ELR (cell line): Measurements from ENCODE around the gene NTPCR.
"Not testable (repeated sequence)": the region's sequence is repeated elsewhere in the genome, so short reads cannot be mapped to it uniquely, and the experiment has no call there.

Experiments used
- DNase-seq: peaks from one replicate; pipeline ENCODE4 v3.0.0-alpha.2; 2015; ENCODE audit warnings: low read depth

NTPCR gene

DNA sequence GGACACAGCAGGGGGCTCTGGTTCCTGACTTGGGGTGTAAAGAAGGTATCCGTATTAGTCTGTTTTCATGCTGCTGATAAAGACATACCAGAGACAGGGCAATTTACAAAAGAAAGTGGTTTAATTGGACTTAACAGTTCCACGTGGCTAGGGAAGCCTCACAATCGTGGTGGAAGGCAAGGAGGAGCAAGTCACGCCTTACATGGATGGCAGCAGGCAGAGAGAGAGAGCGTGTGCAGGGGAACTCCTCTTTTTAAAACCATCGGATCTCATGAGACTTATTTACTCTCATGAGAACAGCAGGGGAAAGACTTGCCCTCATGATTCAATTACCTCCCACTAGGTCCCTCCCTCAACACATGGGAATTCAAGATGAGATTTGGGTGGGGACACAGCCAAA is 23.2 kb upstream of the NTPCR start:
- DNase-seq: not testable (repeated sequence)

DNA sequence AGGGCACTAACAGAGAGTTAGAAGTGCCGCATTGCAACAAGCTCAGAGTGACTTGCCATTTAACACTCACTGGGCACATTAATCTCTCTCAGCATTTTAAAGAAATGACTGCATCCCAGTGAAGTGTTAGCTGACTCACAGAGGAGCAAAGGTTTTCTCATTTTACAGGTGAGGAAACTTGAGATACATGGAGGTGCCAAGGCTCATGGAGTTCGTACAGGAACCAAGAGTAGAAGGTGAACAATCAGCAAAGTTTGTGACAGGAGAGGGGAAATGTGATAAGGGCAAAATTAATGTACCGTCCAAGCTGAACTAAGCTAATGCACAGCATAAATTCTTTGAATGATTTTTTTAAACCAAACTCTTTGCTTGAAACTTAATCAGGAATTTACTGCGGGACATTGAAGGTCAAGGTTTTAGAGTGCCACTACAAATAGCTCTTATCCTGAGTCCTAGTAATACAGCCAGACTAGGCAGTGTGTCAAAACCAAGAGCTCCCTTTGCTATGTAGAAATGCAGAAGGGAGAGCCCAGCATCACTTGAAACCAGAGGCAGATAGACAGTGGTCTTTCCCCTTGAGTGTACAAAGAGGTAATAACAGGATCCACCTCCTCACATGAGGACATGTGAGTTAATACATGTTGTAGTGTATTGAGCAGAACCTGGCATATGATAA is 22.4 kb upstream of the NTPCR start:
- no peak for DNase-seq

DNA sequence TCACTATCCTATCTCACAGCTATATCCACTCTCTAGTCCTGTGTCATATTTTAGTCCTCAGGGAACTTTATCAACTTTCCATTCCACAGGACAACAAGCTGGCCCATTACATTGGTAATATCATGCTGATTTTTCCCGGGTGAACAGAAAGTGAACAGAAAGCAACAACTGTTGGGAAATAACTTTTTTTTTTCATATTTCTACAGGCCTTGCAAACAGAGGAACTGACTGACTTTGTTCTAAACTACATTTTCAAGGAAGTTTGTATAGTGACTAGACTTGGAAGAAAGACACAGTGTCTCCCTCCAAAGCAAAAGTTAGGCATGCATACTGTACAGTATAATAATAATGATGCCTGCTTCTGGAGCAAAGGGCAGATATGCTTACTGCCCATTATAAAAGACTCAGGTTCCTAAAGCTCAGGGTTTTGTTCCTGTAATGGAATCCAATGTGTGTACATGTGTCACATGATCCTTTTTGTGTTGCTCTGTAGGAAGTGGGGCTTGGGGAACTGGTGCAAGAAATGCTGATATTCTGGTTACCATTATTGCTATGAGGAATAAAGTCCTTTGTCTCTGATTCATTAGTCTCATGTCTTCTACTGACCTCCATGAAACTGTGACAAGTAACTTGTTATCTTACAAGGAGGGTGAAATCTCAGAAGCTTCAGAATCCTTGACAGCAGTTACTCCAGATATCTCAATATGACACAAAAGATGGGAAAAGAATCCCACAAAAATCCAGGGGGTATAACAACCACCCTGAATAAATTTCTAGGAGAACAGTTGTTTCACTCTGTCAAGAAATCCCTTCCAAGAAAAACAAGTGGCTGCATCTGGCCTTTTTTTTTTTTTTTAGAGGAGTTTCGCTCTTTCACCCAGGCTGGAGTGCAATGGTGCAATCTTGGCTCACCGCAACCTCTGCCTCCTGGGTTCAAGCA is 17.7 kb upstream of the NTPCR start:
- DNase-seq: no peak

DNA sequence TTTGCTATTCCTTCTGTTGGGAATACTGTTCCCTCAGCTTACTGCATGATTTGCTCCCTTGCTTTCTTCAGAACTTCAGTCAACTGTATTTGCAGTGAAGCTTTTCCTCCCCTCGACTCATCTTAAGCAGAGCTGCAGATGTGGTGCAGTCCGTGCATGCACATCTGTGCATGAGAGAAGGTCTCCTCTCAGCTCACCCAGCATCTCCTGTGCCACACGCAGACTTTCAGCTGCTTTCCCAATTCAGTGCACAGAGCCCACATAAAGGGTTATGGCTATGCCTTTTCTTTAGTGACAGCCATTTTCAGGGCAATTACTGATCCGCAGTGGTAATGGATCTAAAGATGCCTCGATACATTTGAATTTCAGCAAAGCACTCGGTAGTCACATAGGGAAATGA is 13.5 kb upstream of the NTPCR start:
- DNase-seq: no peak

DNA sequence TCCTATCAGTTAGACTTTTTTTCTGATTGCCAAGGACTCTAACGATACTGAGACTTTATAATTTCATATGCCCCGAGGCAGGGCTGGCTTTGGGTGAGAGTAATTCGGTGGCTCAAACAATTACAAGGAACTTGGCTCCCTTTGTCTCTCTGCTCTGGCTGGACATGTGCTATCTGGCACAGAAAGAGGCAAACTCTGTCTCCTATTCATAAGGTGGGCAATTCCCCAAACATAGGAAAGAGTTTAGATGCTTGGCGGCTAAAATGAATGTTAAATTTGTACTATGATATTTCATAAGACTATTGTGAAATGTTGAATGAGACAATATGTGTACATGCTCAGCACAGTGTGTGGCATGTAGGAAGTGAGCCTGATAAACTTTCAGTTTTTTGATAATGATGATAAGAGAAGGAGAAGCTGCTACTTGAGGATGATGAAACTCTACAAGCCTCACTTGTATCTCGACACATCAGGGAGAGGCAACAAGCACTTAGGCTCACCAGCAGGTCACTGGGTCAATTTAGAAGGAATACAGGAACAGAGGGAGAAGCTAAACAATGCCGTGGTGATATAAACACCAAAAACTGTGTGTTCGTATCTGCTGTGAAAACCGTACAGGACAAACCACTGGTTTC is 12.6 kb upstream of the NTPCR start:
- no peak for DNase-seq

DNA sequence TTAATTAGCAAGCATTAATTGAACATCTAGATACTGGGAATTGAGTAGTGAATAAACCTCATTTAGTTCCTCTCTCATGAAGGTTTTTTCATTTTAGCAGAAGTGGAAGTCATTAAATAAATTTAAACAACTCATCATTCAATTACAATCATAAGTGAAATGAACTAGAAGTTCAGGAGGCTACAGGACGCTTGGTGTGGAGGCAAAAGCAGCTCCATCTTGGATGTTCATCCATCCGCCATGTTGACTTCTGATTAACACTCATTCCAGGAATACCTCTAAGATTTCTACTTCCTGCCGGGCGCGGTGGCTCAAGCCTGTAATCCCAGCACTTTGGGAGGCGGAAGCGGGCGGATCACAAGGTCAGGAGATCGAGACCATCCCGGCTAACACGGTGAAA is 11.5 kb upstream of the NTPCR start:
- DNase-seq: no peak

DNA sequence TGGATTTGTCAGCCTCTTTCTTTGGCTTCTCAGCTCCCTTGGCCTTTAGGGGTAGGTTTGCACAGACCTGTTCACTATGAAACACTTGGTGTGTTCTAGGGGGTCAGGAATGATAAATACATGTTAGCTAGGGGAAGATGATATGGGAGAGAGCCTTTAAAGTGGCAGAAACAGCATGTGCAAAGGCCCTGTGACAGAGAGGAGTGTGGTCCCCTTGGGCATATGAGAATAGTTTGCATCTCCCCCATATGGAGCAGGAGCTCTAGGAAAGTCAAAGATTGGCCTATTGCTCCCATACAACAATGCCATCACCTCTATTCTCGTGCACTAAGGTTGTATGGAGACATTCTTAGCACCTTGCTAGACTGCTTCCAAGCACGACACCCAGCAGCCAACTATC is 10.7 kb upstream of the NTPCR start:
- DNase-seq: no peak

DNA sequence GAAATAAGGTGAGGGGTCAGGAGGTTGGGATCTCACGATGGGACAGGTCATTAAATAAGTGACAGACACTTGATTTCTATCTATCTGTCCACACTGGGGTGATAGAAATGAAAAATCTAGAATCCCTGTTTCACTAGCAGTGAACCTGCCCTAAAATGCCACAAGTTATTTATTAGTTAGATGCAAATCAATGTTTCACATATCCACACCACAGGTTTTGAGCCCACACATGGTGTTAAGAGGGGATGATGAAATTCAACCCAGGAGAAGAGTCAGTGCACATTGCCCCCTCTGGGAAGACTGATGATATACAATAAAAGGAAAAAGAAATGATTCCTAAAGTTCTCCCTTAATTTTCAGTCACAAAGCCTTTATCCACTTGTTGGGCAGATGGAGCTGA is 10.1 kb upstream of the NTPCR start:
- DNase-seq: no peak

DNA sequence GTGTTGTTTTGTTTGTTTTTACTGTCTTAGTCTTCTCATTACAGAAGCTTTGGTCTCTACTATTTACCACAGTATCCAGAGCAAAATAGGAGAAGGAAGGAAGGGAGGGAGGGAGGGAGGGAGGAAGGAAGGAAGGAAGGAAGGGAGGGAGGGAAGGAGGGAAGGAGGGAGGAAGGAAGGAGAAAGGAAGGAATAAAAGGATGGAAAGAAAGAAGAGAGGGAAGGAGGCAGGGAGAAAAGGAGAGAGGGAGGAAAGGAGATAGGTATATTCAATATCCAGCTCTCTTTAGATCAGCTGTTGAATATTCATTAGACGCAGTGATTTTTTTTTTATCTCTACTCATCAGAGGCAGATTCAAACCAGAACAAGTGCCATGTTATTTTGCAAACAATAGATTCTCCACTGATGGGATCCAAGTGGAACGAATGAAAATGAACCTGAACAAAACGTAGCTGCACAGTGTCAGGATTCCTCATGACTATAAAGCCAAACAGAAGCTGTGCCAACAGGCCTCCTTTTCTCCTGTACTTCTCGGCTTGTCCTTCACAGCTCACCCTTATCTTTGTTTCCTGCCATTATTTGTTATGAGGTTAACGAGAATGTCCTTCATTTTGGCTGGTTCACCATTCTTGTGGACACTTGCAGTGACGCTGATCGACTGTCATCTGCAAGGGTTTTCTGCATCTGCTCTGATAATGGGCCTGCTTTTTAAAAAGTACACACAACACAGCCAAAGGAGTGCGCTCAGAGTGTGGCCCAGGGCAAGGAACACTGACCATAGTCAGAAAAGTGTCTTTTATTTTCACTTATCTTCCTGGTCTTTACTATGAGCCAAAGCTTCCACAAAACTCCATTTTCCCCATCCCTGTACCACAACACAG is 7.8 kb upstream of the NTPCR start:
- DNase-seq: no peak

DNA sequence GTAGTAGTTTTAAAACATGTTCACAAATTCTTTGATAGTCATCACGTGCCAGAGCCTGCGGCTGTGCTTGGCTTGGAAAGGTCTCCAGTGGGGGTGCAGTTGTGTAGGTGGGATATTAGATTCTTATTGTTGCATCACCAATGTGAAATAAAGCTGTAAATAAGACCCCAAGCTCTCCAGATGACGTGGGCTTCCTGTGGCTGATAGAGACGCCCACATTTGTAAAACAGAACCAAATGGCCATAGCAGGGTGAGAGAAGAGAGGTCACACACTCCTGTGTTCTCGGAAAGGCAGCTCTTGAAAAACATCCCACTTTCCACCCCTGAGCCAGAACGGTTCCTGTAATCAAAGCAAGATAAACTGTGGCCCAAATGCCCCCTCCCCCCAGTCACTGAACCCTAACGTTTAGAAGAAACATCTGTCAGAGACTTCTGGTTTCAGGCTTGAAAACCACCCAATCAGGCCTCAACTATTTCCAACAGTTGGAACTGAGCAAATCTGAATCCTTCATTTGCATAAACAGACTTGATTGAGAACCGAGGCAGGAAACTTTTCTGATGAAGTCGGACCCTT is 6.6 kb upstream of the NTPCR start:
- no peak for DNase-seq

DNA sequence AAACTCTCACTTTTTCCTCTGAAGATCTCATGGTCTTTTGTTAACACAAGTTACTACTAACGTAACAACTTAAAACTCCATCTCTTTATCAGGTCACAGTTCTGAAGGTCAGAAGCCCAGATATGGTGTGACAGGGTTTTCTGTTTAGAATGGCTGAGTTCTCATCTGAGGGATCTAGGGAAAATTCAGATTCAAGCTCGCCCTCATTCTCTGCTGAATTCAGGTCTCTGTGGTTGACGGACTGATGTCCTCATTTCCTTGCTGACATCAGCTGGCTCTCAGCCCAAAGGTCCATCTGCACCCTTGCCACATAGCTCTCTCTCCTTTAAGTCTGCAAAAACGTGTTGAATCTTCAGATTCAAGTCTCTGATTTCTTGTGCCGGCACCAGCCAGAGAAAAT is 6.1 kb upstream of the NTPCR start:
- no peak for DNase-seq

DNA sequence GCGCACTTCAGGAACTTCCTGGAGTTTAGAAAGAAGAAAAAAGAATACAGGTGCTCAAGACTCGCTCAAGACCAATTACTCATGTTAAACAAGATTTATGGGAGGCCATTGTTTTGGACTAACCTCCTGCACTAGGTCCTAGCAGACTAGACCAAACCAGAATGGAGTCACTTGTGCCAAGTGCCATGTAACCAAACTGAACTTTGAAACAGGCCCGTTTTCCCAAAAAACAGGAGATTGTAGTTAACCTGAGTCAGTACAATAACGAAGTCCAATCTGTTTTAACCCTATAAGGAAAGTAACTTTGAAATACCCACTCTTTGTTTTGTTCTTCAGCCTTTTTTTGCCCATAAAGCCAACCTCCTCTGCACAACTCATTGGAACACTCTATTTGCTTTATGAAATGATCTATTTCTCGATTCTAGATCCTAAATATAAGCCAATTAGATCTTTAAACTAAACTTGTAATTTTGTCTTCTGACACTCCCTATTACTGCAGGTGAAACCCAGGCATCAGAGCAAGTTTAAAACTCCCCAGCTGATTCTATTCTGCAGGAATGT is 695 bp upstream of the NTPCR start:
- DNase-seq: no peak

DNA sequence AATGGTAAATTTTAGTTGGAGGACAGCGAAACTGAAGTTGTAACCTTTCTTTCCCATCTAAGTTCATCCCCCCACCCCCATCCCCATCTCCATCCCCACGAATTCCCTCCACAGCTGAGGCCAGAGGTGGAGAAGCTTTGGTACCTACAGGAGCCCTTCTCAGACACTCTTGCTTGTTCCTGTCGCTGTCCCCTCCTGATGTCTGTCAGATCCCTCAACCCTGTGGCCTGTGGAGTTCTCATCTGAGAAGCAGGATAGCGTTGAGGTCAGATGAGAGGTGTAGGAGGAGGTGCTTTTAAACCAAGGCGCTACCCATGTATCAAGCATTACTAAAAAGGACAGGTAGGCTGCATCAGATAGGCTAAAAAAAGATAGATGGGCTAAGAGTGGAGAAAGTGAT is 769 bp downstream of the NTPCR start:
- peak; percentile 26 for DNase-seq

DNA sequence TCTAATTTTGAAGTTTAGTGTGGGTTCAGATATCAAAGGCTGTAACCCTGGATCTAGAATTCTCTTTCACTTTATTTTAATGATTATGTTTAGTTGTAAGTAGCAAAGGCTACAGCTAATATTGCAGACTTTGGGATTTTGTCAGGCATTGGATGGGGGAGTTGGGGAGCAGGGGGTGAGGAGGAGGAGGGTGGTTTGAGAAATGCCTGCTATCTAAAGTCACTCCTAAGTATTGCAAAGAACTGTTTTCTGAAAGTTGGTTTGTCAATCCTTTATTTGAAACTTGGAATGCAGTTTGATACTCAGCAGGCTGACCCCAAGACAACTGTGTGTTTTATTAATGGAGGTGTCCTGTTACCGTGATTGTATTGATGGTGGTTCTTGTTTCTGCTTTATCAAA is 1.2 kb downstream of the NTPCR start:
- no peak for DNase-seq

DNA sequence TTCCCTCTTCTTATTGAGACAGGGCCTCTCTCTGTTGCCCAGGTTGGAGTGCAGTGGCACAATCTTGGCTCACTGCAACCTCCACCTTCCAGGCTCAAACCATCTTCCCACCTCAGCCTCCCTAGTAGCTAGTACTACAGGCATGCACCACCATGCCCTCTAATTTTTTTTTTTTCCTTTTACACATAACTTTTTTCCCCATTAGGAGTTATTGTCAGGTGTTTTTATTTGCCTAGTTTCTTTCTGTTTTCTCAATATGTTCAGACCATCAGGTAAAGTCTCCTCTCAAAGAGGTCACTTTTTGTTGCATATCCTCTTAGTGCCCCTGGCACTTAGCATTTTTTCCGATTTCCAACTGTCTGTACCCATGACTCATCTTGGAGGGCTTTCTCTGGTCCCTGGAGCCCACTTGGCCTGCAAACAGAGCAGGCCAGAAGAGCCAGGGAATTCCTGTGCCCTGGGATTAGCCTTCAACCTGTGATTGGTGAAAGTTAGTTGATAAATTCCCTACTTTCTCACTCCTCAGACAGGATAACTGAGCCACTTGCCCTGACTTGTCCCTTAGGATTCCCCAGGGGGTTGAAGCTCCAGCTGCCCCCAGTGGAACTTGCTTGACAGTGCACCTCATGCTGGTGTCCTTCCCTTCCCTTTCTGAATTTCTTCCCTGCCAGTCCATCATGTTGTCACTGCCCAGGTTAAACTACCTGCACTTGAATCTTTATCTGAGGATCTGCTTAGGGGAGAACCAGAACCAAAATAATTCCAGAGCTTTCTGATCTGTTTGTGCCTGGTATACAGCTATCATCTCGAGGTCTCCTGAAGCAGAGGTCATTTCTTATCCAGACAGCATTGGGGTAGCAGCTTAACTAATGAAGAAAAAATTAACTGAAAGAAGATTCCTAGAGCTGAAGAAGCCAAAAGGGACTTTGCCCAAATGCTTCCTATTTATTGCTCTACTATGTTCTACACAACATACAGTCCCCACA is 2.4 kb downstream of the NTPCR start:
- DNase-seq: peak; percentile 74

DNA sequence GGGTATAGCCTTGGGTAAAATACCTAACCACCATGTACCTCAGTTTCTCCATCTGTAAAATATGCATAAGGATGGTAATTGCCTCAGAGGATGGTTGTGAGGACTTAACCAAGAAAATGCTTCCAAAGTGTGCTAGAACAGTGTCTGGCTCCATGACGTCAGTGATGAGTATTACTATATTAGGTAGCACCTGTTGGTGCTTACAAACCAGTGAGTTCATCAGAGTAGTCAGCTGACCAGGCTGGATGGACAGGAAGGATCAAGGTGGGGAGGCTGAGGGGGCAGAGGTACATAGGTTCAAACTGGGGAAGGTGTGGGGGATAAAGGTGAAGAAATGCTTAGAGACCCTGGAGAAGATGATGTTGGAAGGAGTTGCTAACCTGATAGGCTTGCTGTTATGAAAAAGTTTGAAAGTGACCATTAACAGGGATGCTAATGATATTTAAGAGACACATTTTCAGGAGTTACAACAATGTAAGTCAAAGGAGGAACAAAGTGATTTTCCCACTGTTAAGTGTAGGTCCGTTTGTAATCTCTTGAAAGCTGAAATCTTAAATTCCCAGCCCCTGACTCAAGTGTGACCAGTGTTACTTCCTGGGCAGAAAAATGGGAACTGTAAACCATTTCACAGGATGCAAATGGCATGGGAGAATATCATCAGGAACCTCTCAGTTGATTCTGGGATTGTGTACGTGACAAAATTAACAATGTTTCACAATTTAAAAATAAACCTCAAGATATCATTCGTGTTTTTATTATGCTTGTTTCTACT is 4.4 kb downstream of the NTPCR start:
- DNase-seq: peak; percentile 67

DNA sequence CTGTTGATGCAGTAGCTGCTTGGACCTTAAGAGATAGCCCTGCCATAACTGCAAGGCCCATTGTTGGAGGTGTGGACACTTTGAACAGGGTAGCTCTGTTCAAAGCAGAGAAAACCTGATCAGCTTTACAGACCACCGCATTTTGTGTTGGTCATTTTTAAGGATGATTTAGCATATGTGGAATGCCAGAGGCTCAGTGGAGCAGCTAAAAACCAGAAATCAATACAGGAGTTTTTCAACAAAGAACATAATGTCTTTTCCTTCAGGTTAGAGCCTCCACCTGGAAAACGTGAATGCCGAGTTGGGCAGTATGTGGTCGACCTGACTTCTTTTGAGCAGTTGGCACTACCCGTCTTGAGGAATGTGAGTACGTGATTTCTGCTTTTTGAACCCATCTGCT is 5.7 kb downstream of the NTPCR start:
- no peak for DNase-seq

DNA sequence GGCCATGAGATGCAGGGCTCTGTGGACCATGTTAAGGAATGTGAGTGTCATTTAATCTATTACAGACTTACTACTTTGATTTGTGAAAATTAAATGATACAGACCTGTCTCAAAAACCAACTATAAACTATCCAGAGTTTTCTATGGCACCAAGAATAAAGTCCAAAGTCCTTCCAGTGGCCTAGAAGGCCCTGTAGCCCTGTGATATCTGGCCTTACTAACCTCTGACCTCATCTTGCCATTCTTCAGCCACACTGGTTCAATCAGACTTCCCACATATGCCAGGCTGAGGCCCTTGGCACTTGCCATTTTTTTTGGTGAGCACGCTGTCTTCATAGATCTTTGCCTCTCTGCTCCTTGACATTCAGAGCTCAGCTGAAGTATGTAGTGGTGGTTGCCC is 7.7 kb downstream of the NTPCR start:
- DNase-seq: no peak
